ENCODE data around the gene MIPOL1.
A peak's percentile ranks its signal among the peaks of the same experiment; 100 is the strongest.

Gene MIPOL1

DNA sequence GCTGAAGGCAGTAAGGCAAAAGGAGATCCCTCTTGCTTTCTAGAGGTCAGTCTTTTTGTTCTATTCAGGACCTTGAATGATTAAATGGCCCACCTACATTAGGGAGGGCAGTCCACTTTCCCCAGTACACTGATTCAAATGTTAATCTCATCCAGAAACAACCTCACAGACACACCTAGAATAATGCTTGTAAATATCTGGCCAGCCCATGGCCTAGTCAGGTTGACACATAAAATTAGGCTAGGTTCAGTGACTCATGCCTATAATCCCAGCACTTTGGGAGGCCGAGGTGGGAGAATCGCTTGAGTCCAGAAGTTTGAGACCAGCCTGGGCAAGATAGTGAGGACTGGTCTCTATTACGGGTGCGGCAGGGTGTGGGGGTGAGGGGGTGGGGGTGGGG is 43.5 kb downstream of the MIPOL1 start:
- H3K27ac ChIP-seq: no peak overlapping the region
- TF ChIP-seq CTCF (conservative IDR thresholded peaks at IDR 0.05): no peak

GRCh38 chr14:37246427-37246829 is 48.7 kb downstream of the MIPOL1 start:
- TF ChIP-seq CTCF (conservative IDR thresholded peaks at IDR 0.05): peak; percentile 84
- H3K27ac ChIP-seq: peak overlapping the region; percentile 94

- H3K27ac ChIP-seq: peak overlapping the region; percentile 94
- TF ChIP-seq CTCF (conservative IDR thresholded peaks at IDR 0.05): no peak
These were observed 50.2 kb downstream of the MIPOL1 start for GRCh38 chr14:37247791-37248461.

DNA sequence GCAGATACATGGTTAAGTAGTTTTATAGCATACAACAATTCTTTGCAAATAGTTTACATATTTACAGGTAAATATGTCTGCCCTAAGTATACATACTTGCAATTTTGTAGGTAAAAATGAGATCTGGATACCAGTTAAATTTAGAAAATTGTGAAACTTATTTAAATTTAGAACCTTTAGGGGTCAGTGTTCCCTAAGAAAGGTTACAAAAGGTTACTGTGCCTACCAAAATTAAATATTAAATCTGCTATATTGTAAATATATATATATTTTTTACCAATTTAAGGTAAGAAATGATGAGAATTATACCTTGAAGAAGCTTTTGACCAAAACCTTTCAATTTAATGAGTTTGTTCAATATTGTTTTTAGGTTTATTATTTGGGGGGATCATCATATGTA is 54.0 kb downstream of the MIPOL1 start:
- TF ChIP-seq CTCF (conservative IDR thresholded peaks at IDR 0.05): peak; percentile 71

DNA sequence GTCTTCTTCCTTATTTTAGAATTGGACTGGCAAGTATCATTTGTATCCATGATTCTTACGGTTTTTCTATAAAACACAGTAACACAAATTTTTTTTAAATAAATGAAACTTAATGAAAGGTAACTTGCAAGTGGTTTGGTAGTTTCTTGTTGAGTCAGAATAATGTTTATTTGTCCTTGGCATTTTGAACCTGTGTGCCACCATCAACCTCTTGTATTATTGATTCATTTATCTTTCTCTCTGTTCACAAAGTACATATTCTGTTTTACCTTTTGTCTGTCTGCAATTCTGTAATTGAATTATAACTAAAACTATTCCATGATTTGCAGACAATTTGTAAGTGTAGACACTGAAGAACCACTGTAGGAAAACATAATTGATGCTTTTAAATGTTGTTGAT is 54.7 kb downstream of the MIPOL1 start:
- TF ChIP-seq CTCF (conservative IDR thresholded peaks at IDR 0.05): no peak
- H3K27ac ChIP-seq: peak overlapping the region; percentile 94

More for the DNA sequence above, 54.0 kb downstream of the MIPOL1 start:
- peak overlapping the region; percentile 94 for H3K27ac ChIP-seq

GRCh38 chr14:37253905-37254304 is 56.2 kb downstream of the MIPOL1 start:
- H3K27ac ChIP-seq: peak overlapping the region; percentile 94
- TF ChIP-seq CTCF (conservative IDR thresholded peaks at IDR 0.05): no peak

GRCh38 chr14:37254411-37254947 is 56.7 kb downstream of the MIPOL1 start:
- peak overlapping the region; percentile 94 for H3K27ac ChIP-seq
- no peak for TF ChIP-seq CTCF (conservative IDR thresholded peaks at IDR 0.05)

Measured in VCaP (cell line).